SK-N-SH treated with all-trans-retinoic acid at 6 μM for 48 hours (cell line): ENCODE results near the gene TNFRSF1B.

Source experiments
- ATAC-seq: fragments of 200-7000 bp; cut with Tn5 transposase; 3 replicates; pipeline ENCODE4 v1.9.1; 2020; ENCODE audit warnings: mild to moderate bottlenecking, moderate library complexity
- BACH2 ChIP-seq: fragments of 250-450 bp; sonication (Bioruptor Pico); IDR thresholded peaks from 2 replicates; pipeline ENCODE4 v1.9.0; 2021; ENCODE audit warnings: mild to moderate bottlenecking, borderline replicate concordance
- CSDC2 ChIP-seq: fragments of 250-450 bp; sonication (Bioruptor Pico); IDR thresholded peaks from 2 replicates; pipeline ENCODE4 v1.5.0; 2020; ENCODE audit warnings: mild to moderate bottlenecking, moderate library complexity
- ESRRG ChIP-seq: fragments of 250-450 bp; sonication (Bioruptor Pico); IDR thresholded peaks from 2 replicates; pipeline ENCODE4 v1.6.1; 2021; ENCODE audit warnings: mild to moderate bottlenecking
- GLIS3 ChIP-seq: fragments of 250-450 bp; sonication (Bioruptor Pico); IDR thresholded peaks from 2 replicates; pipeline ENCODE4 v1.5.0; 2020; ENCODE audit warnings: mild to moderate bottlenecking, moderate library complexity
- ISL1 ChIP-seq: fragments of 250-450 bp; sonication (Bioruptor Pico); IDR thresholded peaks from 2 replicates; pipeline ENCODE4 v2.1.2; 2022; ENCODE audit warnings: mild to moderate bottlenecking, moderate library complexity
- OSR1 ChIP-seq: fragments of 250-450 bp; sonication (Bioruptor Pico); IDR thresholded peaks from 2 replicates; pipeline ENCODE4 v1.8.0; 2022; ENCODE audit warnings: moderate library complexity, mild to moderate bottlenecking, inconsistent platforms
- POU6F1 ChIP-seq: fragments of 250-450 bp; sonication (Bioruptor Pico); IDR thresholded peaks from 2 replicates; pipeline ENCODE4 v1.8.0; 2021; ENCODE audit warnings: low read depth, mild to moderate bottlenecking, moderate library complexity, borderline replicate concordance
- PPARA ChIP-seq: fragments of 250-450 bp; sonication (Bioruptor Pico); IDR thresholded peaks from 2 replicates; pipeline ENCODE4 v1.5.0; 2020; ENCODE audit warnings: mild to moderate bottlenecking, borderline replicate concordance
- RARB ChIP-seq: fragments of 250-450 bp; sonication (Bioruptor Pico); IDR thresholded peaks from 2 replicates; pipeline ENCODE4 v1.8.0; 2021; ENCODE audit warnings: mild to moderate bottlenecking, moderate library complexity
- SNAI2 ChIP-seq: fragments of 250-450 bp; sonication (Bioruptor Pico); IDR thresholded peaks from 2 replicates; pipeline ENCODE4 v1.5.0; 2020; ENCODE audit warnings: mild to moderate bottlenecking, moderate library complexity
- TCF4 ChIP-seq: fragments of 250-450 bp; sonication (Bioruptor Pico); IDR thresholded peaks from 2 replicates; pipeline ENCODE4 v1.8.0; 2021; ENCODE audit warnings: mild to moderate bottlenecking, moderate library complexity, borderline replicate concordance
- TOX ChIP-seq: fragments of 250-450 bp; sonication (Bioruptor Pico); IDR thresholded peaks from 2 replicates; pipeline ENCODE4 v1.8.0; 2021; ENCODE audit warnings: mild to moderate bottlenecking, moderate library complexity, borderline replicate concordance
- TSHZ2 ChIP-seq: fragments of 250-450 bp; sonication (Bioruptor Pico); IDR thresholded peaks from 2 replicates; pipeline ENCODE4 v1.5.0; 2020; ENCODE audit warnings: mild to moderate bottlenecking, moderate library complexity
- ZC3H10 ChIP-seq: fragments of 250-450 bp; sonication (Bioruptor Pico); IDR thresholded peaks from 2 replicates; pipeline ENCODE4 v1.5.1; 2021; ENCODE audit warnings: mild to moderate bottlenecking, moderate library complexity
- ZFP3 ChIP-seq: fragments of 250-450 bp; sonication (Bioruptor Pico); IDR thresholded peaks from 2 replicates; pipeline ENCODE4 v1.5.0; 2020; ENCODE audit warnings: mild to moderate bottlenecking, moderate library complexity
- ZFP30 ChIP-seq: fragments of 450-650 bp; formaldehyde crosslinking; IDR thresholded peaks from 2 replicates; pipeline ENCODE4 v1.5.0; 2022; ENCODE audit warnings: mild to moderate bottlenecking, moderate library complexity
- ZNF565 ChIP-seq: fragments of 450-650 bp; formaldehyde crosslinking; conservative IDR thresholded peaks from 2 replicates; pipeline ENCODE4 v1.5.0; 2020; ENCODE audit warnings: low read depth, mild to moderate bottlenecking, moderate library complexity
- ZNF70 ChIP-seq: fragments of 450-650 bp; formaldehyde crosslinking; IDR thresholded peaks from 2 replicates; pipeline ENCODE4 v1.5.0; 2020; ENCODE audit warnings: mild to moderate bottlenecking, moderate library complexity
- ZNF8 ChIP-seq: fragments of 450-650 bp; formaldehyde crosslinking; IDR thresholded peaks from 2 replicates; pipeline ENCODE4 v1.5.0; 2020; ENCODE audit warnings: mild to moderate bottlenecking, moderate library complexity
- TF ChIP-seq, protein P1 (sequence below): fragments of 250-450 bp; sonication (Bioruptor Pico); IDR thresholded peaks from 2 replicates; pipeline ENCODE4 v1.5.1; 2020; ENCODE audit warnings: low read depth, mild to moderate bottlenecking, moderate library complexity
- TF ChIP-seq, protein P2 (sequence below): fragments of 250-450 bp; sonication (Bioruptor Pico); IDR thresholded peaks from 2 replicates; pipeline ENCODE4 v1.8.0; 2020; ENCODE audit warnings: mild to moderate bottlenecking, moderate library complexity, borderline replicate concordance

Gene TNFRSF1B

DNA sequence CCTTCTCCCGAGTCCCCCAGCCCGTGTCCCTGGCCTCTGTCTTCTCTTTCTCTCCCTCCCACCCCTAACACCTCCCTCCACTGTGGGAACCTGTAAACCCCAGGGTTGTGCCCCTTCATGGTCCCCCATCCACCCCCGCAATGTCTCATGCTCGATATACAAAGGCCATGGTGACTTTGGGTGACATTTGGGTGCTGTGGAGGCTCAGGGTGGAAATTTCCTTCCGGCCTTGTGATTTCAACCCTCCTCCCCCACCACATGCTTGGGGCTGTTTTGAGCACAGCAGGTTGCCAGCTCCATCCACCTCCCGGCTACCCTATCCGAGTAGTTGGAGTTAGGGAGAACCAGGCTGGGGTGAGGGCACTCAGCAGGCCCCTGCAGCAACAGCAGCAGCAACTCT, 37.3 kb downstream of the TNFRSF1B start:
- ATAC-seq: no peak
- TF ChIP-seq OSR1 (CRISPR knock-in tag) (no peak), SNAI2 (CRISPR knock-in tag) (no peak), ZNF565 (CRISPR knock-in tag) (no peak), POU6F1 (CRISPR knock-in tag) (no peak), TOX (CRISPR knock-in tag) (no peak), TCF4 (CRISPR knock-in tag) (no peak), ISL1 (no peak), ZC3H10 (CRISPR knock-in tag) (no peak), ESRRG (CRISPR knock-in tag) (no peak), ZNF8 (CRISPR knock-in tag) (no peak), ZNF70 (CRISPR knock-in tag) (no peak), GLIS3 (no peak), PPARA (no peak), CSDC2 (no peak), ZFP30 (no peak), BACH2 (no peak), TSHZ2 (CRISPR knock-in tag) (no peak)
- TF ChIP-seq, protein P1, sequence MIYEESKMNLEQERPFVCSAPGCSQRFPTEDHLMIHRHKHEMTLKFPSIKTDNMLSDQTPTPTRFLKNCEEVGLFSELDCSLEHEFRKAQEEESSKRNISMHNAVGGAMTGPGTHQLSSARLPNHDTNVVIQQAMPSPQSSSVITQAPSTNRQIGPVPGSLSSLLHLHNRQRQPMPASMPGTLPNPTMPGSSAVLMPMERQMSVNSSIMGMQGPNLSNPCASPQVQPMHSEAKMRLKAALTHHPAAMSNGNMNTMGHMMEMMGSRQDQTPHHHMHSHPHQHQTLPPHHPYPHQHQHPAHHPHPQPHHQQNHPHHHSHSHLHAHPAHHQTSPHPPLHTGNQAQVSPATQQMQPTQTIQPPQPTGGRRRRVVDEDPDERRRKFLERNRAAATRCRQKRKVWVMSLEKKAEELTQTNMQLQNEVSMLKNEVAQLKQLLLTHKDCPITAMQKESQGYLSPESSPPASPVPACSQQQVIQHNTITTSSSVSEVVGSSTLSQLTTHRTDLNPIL: no peak
- TF ChIP-seq, protein P2, sequence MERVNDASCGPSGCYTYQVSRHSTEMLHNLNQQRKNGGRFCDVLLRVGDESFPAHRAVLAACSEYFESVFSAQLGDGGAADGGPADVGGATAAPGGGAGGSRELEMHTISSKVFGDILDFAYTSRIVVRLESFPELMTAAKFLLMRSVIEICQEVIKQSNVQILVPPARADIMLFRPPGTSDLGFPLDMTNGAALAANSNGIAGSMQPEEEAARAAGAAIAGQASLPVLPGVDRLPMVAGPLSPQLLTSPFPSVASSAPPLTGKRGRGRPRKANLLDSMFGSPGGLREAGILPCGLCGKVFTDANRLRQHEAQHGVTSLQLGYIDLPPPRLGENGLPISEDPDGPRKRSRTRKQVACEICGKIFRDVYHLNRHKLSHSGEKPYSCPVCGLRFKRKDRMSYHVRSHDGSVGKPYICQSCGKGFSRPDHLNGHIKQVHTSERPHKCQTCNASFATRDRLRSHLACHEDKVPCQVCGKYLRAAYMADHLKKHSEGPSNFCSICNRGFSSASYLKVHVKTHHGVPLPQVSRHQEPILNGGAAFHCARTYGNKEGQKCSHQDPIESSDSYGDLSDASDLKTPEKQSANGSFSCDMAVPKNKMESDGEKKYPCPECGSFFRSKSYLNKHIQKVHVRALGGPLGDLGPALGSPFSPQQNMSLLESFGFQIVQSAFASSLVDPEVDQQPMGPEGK (CRISPR knock-in tag): no peak
- TF ChIP-seq, all 23 proteins: peak for 0

GRCh38 chr1:12204754-12205658, 38.2 kb downstream of the TNFRSF1B start:
- TF ChIP-seq ZNF8 (CRISPR knock-in tag) (no peak), ESRRG (CRISPR knock-in tag) (no peak), GLIS3 (no peak), OSR1 (CRISPR knock-in tag) (no peak), BACH2 (no peak), TCF4 (CRISPR knock-in tag) (no peak)
- TF ChIP-seq, protein P2 (CRISPR knock-in tag): no peak
- ATAC-seq: no peak

DNA sequence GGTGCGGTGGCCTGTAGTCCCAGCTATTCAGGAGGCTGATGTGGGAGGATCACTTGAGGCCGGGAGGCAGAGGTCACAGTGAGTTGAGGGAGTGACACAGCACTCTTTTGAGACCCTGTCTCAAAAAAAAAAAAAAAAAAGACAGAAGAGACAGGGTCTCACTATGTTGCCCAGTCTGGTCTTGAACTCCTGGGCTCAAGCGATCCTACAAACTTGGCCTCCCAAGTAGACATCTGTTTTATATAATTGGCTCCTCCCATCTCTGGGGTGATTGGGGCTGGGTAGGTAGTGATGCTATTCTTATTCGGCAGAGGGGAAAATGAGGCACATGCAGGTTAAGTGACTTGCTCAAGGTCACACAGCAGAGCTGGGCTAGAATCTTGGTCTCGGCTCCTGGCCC, 39.4 kb downstream of the TNFRSF1B start:
- ATAC-seq: no peak
- no peak for TF ChIP-seq TOX (CRISPR knock-in tag)
- TF ChIP-seq ZNF70 (CRISPR knock-in tag): no peak
- no peak for TF ChIP-seq POU6F1 (CRISPR knock-in tag)
- TF ChIP-seq BACH2: no peak
- no peak for TF ChIP-seq TSHZ2 (CRISPR knock-in tag)
- TF ChIP-seq ZFP30: no peak
- TF ChIP-seq ESRRG (CRISPR knock-in tag): no peak
- TF ChIP-seq RARB: no peak
- TF ChIP-seq ZFP3 (CRISPR knock-in tag): no peak
- TF ChIP-seq ZNF8 (CRISPR knock-in tag): no peak
- no peak for TF ChIP-seq SNAI2 (CRISPR knock-in tag)
- no peak for TF ChIP-seq TCF4 (CRISPR knock-in tag)
